Measurements from ENCODE around the gene TBKBP1. TPM values are rescaled to one million over a fixed set of nuclear protein-coding genes. Genes with fewer than 3 reads are reported as not detected.

Gene TBKBP1
- total RNA-seq, 1 donor from 2014 or later, result 13.8 TPM

GRCh38 chr17:47703671-47704070, 9.7 kb downstream of the TBKBP1 start:
- TF ChIP-seq POLR2AphosphoS5 (IDR thresholded peaks at IDR 0.05; ENCODE audit: insufficient read depth in 1 of 2, low read depth in 1 of 2), result no peak
- no peak for TF ChIP-seq POLR2A (IDR thresholded peaks at IDR 0.05)
- TF ChIP-seq, protein P1, sequence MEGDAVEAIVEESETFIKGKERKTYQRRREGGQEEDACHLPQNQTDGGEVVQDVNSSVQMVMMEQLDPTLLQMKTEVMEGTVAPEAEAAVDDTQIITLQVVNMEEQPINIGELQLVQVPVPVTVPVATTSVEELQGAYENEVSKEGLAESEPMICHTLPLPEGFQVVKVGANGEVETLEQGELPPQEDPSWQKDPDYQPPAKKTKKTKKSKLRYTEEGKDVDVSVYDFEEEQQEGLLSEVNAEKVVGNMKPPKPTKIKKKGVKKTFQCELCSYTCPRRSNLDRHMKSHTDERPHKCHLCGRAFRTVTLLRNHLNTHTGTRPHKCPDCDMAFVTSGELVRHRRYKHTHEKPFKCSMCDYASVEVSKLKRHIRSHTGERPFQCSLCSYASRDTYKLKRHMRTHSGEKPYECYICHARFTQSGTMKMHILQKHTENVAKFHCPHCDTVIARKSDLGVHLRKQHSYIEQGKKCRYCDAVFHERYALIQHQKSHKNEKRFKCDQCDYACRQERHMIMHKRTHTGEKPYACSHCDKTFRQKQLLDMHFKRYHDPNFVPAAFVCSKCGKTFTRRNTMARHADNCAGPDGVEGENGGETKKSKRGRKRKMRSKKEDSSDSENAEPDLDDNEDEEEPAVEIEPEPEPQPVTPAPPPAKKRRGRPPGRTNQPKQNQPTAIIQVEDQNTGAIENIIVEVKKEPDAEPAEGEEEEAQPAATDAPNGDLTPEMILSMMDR (IDR thresholded peaks at IDR 0.05), result no peak
- no peak for DNase-seq (ENCODE audit: extremely low spot score in 2 of 2)
- peaks cover 0 to 5% of the 10 kb centered on the region in 2 donors for H3K36me3 ChIP-seq
- no peak overlapping the region for H3K27ac ChIP-seq
- intact Hi-C loops (cut with DNase I), result no loop called here
- peaks cover 11% of the 10 kb centered on the region for H3K4me1 ChIP-seq
- no peak overlapping the region for H3K4me3 ChIP-seq
- H3K9me3 ChIP-seq, result no peaks in the 10 kb centered on the region
- no peaks in the 10 kb centered on the region for H3K27me3 ChIP-seq

- TF ChIP-seq, protein P1 (IDR thresholded peaks at IDR 0.05), result no peak
- TF ChIP-seq POLR2AphosphoS5 (IDR thresholded peaks at IDR 0.05; ENCODE audit: insufficient read depth in 1 of 2, low read depth in 1 of 2), result no peak
- no peak for TF ChIP-seq POLR2A (IDR thresholded peaks at IDR 0.05)
- Histone ChIP-seq H3K4me3 (no peak overlapping the region), H3K27me3 (no peaks in the 10 kb centered on the region), H3K9me3 (no peaks in the 10 kb centered on the region), H3K36me3 (peaks cover 0 to 5% of the 10 kb centered on the region in 2 donors), H3K4me1 (peaks cover 11% of the 10 kb centered on the region), H3K27ac (no peak overlapping the region)
- intact Hi-C loops (cut with DNase I), result no loop called here
- DNase-seq (ENCODE audit: extremely low spot score in 2 of 2), result no peak
These were observed 10.2 kb downstream of the TBKBP1 start for GRCh38 chr17:47704116-47704515.

GRCh38 chr17:47704736-47705135, 10.8 kb downstream of the TBKBP1 start:
- DNase-seq (ENCODE audit: extremely low spot score in 2 of 2), result no peak
- peaks cover 0 to 1% of the 10 kb centered on the region in 2 donors for H3K36me3 ChIP-seq
- TF ChIP-seq POLR2AphosphoS5 (IDR thresholded peaks at IDR 0.05; ENCODE audit: insufficient read depth in 1 of 2, low read depth in 1 of 2) (no peak), POLR2A (IDR thresholded peaks at IDR 0.05) (no peak)
- TF ChIP-seq, protein P1 (IDR thresholded peaks at IDR 0.05), result no peak
- H3K4me1 ChIP-seq, result peaks cover 11% of the 10 kb centered on the region
- H3K9me3 ChIP-seq, result no peaks in the 10 kb centered on the region
- no peak overlapping the region for H3K4me3 ChIP-seq
- intact Hi-C loops (cut with DNase I), result no loop called here
- no peak overlapping the region for H3K27ac ChIP-seq
- no peaks in the 10 kb centered on the region for H3K27me3 ChIP-seq

GRCh38 chr17:47705536-47706530, 11.9 kb downstream of the TBKBP1 start:
- no peak for DNase-seq (ENCODE audit: extremely low spot score in 2 of 2)
- Histone ChIP-seq H3K9me3 (no peaks in the 10 kb centered on the region), H3K27me3 (no peaks in the 10 kb centered on the region), H3K4me1 (peaks cover 11% of the 10 kb centered on the region), H3K4me3 (no peak overlapping the region), H3K27ac (no peak overlapping the region), H3K36me3 (peaks cover 0 to 12% of the 10 kb centered on the region in 2 donors)
- TF ChIP-seq POLR2A (IDR thresholded peaks at IDR 0.05) (no peak), POLR2AphosphoS5 (IDR thresholded peaks at IDR 0.05; ENCODE audit: insufficient read depth in 1 of 2, low read depth in 1 of 2) (no peak)
- TF ChIP-seq, protein P1 (IDR thresholded peaks at IDR 0.05), result no peak
- intact Hi-C loops (cut with DNase I), result no loop called here

All from vagina (tissue), 2 donors.